ENCODE results near the gene SCN1B. TPM values are rescaled to one million over a fixed set of nuclear protein-coding genes. Genes with fewer than 3 reads are reported as not detected.

The SCN1B gene
- total RNA-seq, 2 experiments from 2014 or later = 0.83 to 0.89 TPM

GRCh38 chr19:35075202-35076025 lies 45.1 kb downstream of the SCN1B start:
- intact Hi-C loops (cut with micrococcal nuclease) = no loop called here
- no peak for DNase-seq
- Mint-ChIP-seq H3K27ac (no peak overlapping the region), H3K4me1 (ENCODE audit: low read depth) (no peaks in the 10 kb centered on the region), H3K27me3 (ENCODE audit: low read depth) (no peaks in the 10 kb centered on the region), H3K36me3 (ENCODE audit: low read depth) (no peaks in the 10 kb centered on the region), H3K9me3 (peaks cover 4% of the 10 kb centered on the region), H3K4me3 (no peak overlapping the region)
- CTCF ChIA-PET = no interaction called here

- Mint-ChIP-seq H3K27me3 (ENCODE audit: low read depth) (no peaks in the 10 kb centered on the region), H3K27ac (no peak overlapping the region), H3K4me1 (ENCODE audit: low read depth) (no peaks in the 10 kb centered on the region), H3K9me3 (no peaks in the 10 kb centered on the region), H3K4me3 (no peak overlapping the region), H3K36me3 (ENCODE audit: low read depth) (no peaks in the 10 kb centered on the region)
- DNase-seq = no peak
- CTCF ChIA-PET = interaction anchor here (1.4 kb wide), 1 partner anchor 9 kb away, joined by 6 read pairs; no protein-coding TSS in a partner anchor
- intact Hi-C loops (cut with micrococcal nuclease) = no loop called here
Observed at GRCh38 chr19:35076026-35076370, 45.7 kb downstream of the SCN1B start.

GRCh38 chr19:35076657-35077056 lies 46.4 kb downstream of the SCN1B start:
- Mint-ChIP-seq H3K27me3 (ENCODE audit: low read depth) (no peaks in the 10 kb centered on the region), H3K4me3 (no peak overlapping the region), H3K9me3 (no peaks in the 10 kb centered on the region), H3K36me3 (ENCODE audit: low read depth) (no peaks in the 10 kb centered on the region), H3K4me1 (ENCODE audit: low read depth) (no peaks in the 10 kb centered on the region), H3K27ac (no peak overlapping the region)
- intact Hi-C loops (cut with micrococcal nuclease) = no loop called here
- no peak for DNase-seq
- CTCF ChIA-PET = interaction anchor here (1.4 kb wide), 1 partner anchor 10 kb away, joined by 6 read pairs; no protein-coding TSS in a partner anchor

GRCh38 chr19:35077411-35078223 lies 47.3 kb downstream of the SCN1B start:
- CTCF ChIA-PET = interaction anchor here (1.4 kb wide), 1 partner anchor 11 kb away, joined by 6 read pairs; no protein-coding TSS in a partner anchor
- H3K36me3 Mint-ChIP-seq (ENCODE audit: low read depth) = no peaks in the 10 kb centered on the region
- no peak overlapping the region for H3K4me3 Mint-ChIP-seq
- no peaks in the 10 kb centered on the region for H3K4me1 Mint-ChIP-seq (ENCODE audit: low read depth)
- no peak for DNase-seq
- intact Hi-C loops (cut with micrococcal nuclease) = no loop called here
- H3K9me3 Mint-ChIP-seq = no peaks in the 10 kb centered on the region
- no peak overlapping the region for H3K27ac Mint-ChIP-seq
- H3K27me3 Mint-ChIP-seq (ENCODE audit: low read depth) = no peaks in the 10 kb centered on the region

GRCh38 chr19:35079826-35080225 lies 49.6 kb downstream of the SCN1B start:
- no peaks in the 10 kb centered on the region for H3K4me1 Mint-ChIP-seq (ENCODE audit: low read depth)
- no peak overlapping the region for H3K27ac Mint-ChIP-seq
- no peak overlapping the region for H3K4me3 Mint-ChIP-seq
- no peaks in the 10 kb centered on the region for H3K27me3 Mint-ChIP-seq (ENCODE audit: low read depth)
- intact Hi-C loops (cut with micrococcal nuclease) = no loop called here
- CTCF ChIA-PET = interaction anchor here (1.0 to 1.3 kb wide), 2 partner anchors 13 to 35 kb away, joined by 3 to 4 read pairs; no protein-coding TSS in a partner anchor
- no peak for DNase-seq
- no peaks in the 10 kb centered on the region for H3K9me3 Mint-ChIP-seq
- H3K36me3 Mint-ChIP-seq (ENCODE audit: low read depth) = no peaks in the 10 kb centered on the region

- Mint-ChIP-seq H3K27ac (no peak overlapping the region), H3K4me1 (ENCODE audit: low read depth) (no peaks in the 10 kb centered on the region), H3K9me3 (no peaks in the 10 kb centered on the region), H3K36me3 (ENCODE audit: low read depth) (no peaks in the 10 kb centered on the region), H3K4me3 (no peak overlapping the region), H3K27me3 (ENCODE audit: low read depth) (no peaks in the 10 kb centered on the region)
- CTCF ChIA-PET = interaction anchor here (1.0 to 1.3 kb wide), 2 partner anchors 14 to 36 kb away, joined by 3 to 4 read pairs; no protein-coding TSS in a partner anchor
- no peak for DNase-seq
- intact Hi-C loops (cut with micrococcal nuclease) = no loop called here
Observed at GRCh38 chr19:35080613-35081170, 50.4 kb downstream of the SCN1B start.

GRCh38 chr19:35081201-35081600 lies 50.9 kb downstream of the SCN1B start:
- no peaks in the 10 kb centered on the region for H3K9me3 Mint-ChIP-seq
- no peak overlapping the region for H3K4me3 Mint-ChIP-seq
- intact Hi-C loops (cut with micrococcal nuclease) = no loop called here
- DNase-seq = no peak
- H3K4me1 Mint-ChIP-seq (ENCODE audit: low read depth) = no peaks in the 10 kb centered on the region
- no peaks in the 10 kb centered on the region for H3K36me3 Mint-ChIP-seq (ENCODE audit: low read depth)
- H3K27me3 Mint-ChIP-seq (ENCODE audit: low read depth) = no peaks in the 10 kb centered on the region
- no peak overlapping the region for H3K27ac Mint-ChIP-seq
- CTCF ChIA-PET = interaction anchor here (0.6 to 1.3 kb wide), 2 partner anchors 14 to 37 kb away, joined by 3 to 4 read pairs; no protein-coding TSS in a partner anchor

- no peaks in the 10 kb centered on the region for H3K36me3 Mint-ChIP-seq (ENCODE audit: low read depth)
- DNase-seq = no peak
- H3K9me3 Mint-ChIP-seq = no peaks in the 10 kb centered on the region
- intact Hi-C loops (cut with micrococcal nuclease) = no loop called here
- H3K4me1 Mint-ChIP-seq (ENCODE audit: low read depth) = no peaks in the 10 kb centered on the region
- no peak overlapping the region for H3K27ac Mint-ChIP-seq
- H3K27me3 Mint-ChIP-seq (ENCODE audit: low read depth) = no peaks in the 10 kb centered on the region
- H3K4me3 Mint-ChIP-seq = no peak overlapping the region
- CTCF ChIA-PET = no interaction called here
Observed at GRCh38 chr19:35083691-35084508, 53.6 kb downstream of the SCN1B start.

GRCh38 chr19:35084509-35084762 lies 54.2 kb downstream of the SCN1B start:
- Mint-ChIP-seq H3K36me3 (ENCODE audit: low read depth) (no peaks in the 10 kb centered on the region), H3K4me1 (ENCODE audit: low read depth) (no peaks in the 10 kb centered on the region), H3K9me3 (no peaks in the 10 kb centered on the region), H3K27me3 (ENCODE audit: low read depth) (no peaks in the 10 kb centered on the region), H3K27ac (no peak overlapping the region), H3K4me3 (no peak overlapping the region)
- CTCF ChIA-PET = no interaction called here
- DNase-seq = no peak
- intact Hi-C loops (cut with micrococcal nuclease) = no loop called here

GRCh38 chr19:35085947-35086346 lies 55.7 kb downstream of the SCN1B start:
- Mint-ChIP-seq H3K36me3 (ENCODE audit: low read depth) (no peaks in the 10 kb centered on the region), H3K27me3 (ENCODE audit: low read depth) (peaks cover 5% of the 10 kb centered on the region), H3K9me3 (no peaks in the 10 kb centered on the region), H3K27ac (no peak overlapping the region), H3K4me1 (ENCODE audit: low read depth) (peaks cover 1% of the 10 kb centered on the region), H3K4me3 (no peak overlapping the region)
- intact Hi-C loops (cut with micrococcal nuclease) = no loop called here
- CTCF ChIA-PET = interaction anchor here (2.6 to 3.9 kb wide), 2 partner anchors 19 to 42 kb away, joined by 23 to 24 read pairs; no protein-coding TSS in a partner anchor
- DNase-seq = no peak

GRCh38 chr19:35086455-35086854 lies 56.2 kb downstream of the SCN1B start:
- Mint-ChIP-seq H3K27ac (no peak overlapping the region), H3K4me3 (no peak overlapping the region), H3K27me3 (ENCODE audit: low read depth) (peaks cover 5% of the 10 kb centered on the region), H3K36me3 (ENCODE audit: low read depth) (no peaks in the 10 kb centered on the region), H3K4me1 (ENCODE audit: low read depth) (peaks cover 1% of the 10 kb centered on the region), H3K9me3 (no peaks in the 10 kb centered on the region)
- DNase-seq = no peak
- intact Hi-C loops (cut with micrococcal nuclease) = no loop called here
- CTCF ChIA-PET = interaction anchor here (2.6 to 3.9 kb wide), 2 partner anchors 20 to 42 kb away, joined by 23 to 24 read pairs; no protein-coding TSS in a partner anchor

- no peak overlapping the region for H3K27ac Mint-ChIP-seq
- no peak for DNase-seq
- no peaks in the 10 kb centered on the region for H3K9me3 Mint-ChIP-seq
- peaks cover 5% of the 10 kb centered on the region for H3K27me3 Mint-ChIP-seq (ENCODE audit: low read depth)
- H3K36me3 Mint-ChIP-seq (ENCODE audit: low read depth) = no peaks in the 10 kb centered on the region
- intact Hi-C loops (cut with micrococcal nuclease) = no loop called here
- peaks cover 1% of the 10 kb centered on the region for H3K4me1 Mint-ChIP-seq (ENCODE audit: low read depth)
- CTCF ChIA-PET = interaction anchor here (0.9 to 3.9 kb wide), 4 partner anchors 20 to 43 kb away, joined by 3 to 24 read pairs (median 14); no protein-coding TSS in a partner anchor
- H3K4me3 Mint-ChIP-seq = no peak overlapping the region
Observed at GRCh38 chr19:35087393-35087792, 57.1 kb downstream of the SCN1B start.

All from activated naive CD4-positive, alpha-beta T cell treated with anti-CD3 and anti-CD28 coated beads for 36 hours (primary cell).